Transverse colon (tissue), 4 donors: ENCODE results near the gene YAP1. TPM values are rescaled to one million over a fixed set of nuclear protein-coding genes. Genes with fewer than 3 reads are reported as not detected.

Experiments
- DNase-seq: peaks from one replicate; pipeline ENCODE4 v3.0.0-alpha.2; 2019
- H3K27ac ChIP-seq, 4 donors: fragments of 200-600 bp; sonication (generic); 2 replicates each; pipeline ENCODE4 v1.5.1; 2016 to 2018; ENCODE audit warnings: inconsistent platforms in 4 of 4
- H3K27me3 ChIP-seq: fragments of 200-600 bp; sonication (generic); 2 replicates; pipeline ENCODE4 v1.5.1; 2017; ENCODE audit warnings: inconsistent platforms
- H3K36me3 ChIP-seq, 4 donors: fragments of 200-600 bp; sonication (generic); 2 replicates each; pipeline ENCODE4 v1.5.1; 2017 to 2019; ENCODE audit warnings: inconsistent platforms in 4 of 4
- H3K4me1 ChIP-seq, 4 donors: fragments of 200-600 bp; sonication (generic); 2 replicates each; pipeline ENCODE4 v1.5.1; 2017 to 2020; ENCODE audit warnings: inconsistent platforms in 4 of 4
- H3K4me3 ChIP-seq, 4 donors: fragments of 200-600 bp; sonication (generic); 1 replicate in 1 of 4; 2 replicates in 3 of 4; pipeline versions ENCODE4 v1.5.1 to v1.6.1; 2017 to 2019; ENCODE audit warnings: inconsistent platforms in 4 of 4
- H3K9me3 ChIP-seq, 2 donors: fragments of 200-600 bp; sonication (generic); 2 replicates each; pipeline ENCODE4 v1.5.1; 2017 to 2019; ENCODE audit warnings: inconsistent platforms in 2 of 2
- EP300 ChIP-seq: sonication (generic); formaldehyde crosslinking; IDR thresholded peaks from one replicate; pipeline ENCODE4 v1.6.1; 2017; ENCODE audit warnings: antibody characterized with exemption, low read depth
- POLR2A ChIP-seq: fragments of 450-650 bp; IDR thresholded peaks from one replicate; pipeline ENCODE4 v1.6.1; 2016; ENCODE audit warnings: antibody characterized with exemption, mild to moderate bottlenecking, moderate library complexity
- POLR2AphosphoS5 ChIP-seq, 3 donors: sonication (generic); formaldehyde crosslinking; IDR thresholded peaks; one replicate each; pipeline ENCODE4 v1.6.1; 2016; ENCODE audit warnings: antibody characterized with exemption in 3 of 3
- WGBS, 2 donors: methylation state at CpG; one replicate each; pipeline ENCODE4 v1.1.5; 2018; ENCODE audit warnings: low coverage in 1 of 2; 5-methylcytosine and 5-hydroxymethylcytosine counted together
- in situ Hi-C, 4 donors: fragments of 200-750 bp; cut with MboI; loops; one replicate each; pipeline versions ENCODE4 v1.15.0 to v1.15.1; 2017; ENCODE audit warnings: low sequenced_read_pairs in 3 of 4, low pct_ligation_motif_present in 1 of 4, low pct_unique_long_range_greater_than_20kb in 1 of 4
- intact Hi-C: fragments of 100-400 bp; cut with DNase I; formaldehyde crosslinking; loops from one replicate; pipeline ENCODE4 v1.15.1; 2023; ENCODE audit warnings: low total_unique reads
- total RNA-seq, 4 donors: library from RNA; depleted of rRNA; stranded (reverse); fragments of >200 nt; gene quantifications; one replicate each; pipeline ENCODE4 v1.1.0, GENCODE V29; 2016
- TF ChIP-seq, protein P1 (sequence below), 5 experiments: fragments of 200-600 bp in 3 of 5; fragments of 450-650 bp in 2 of 5; sonication (generic) in 3 of 5; IDR thresholded peaks; 1 replicate in 2 of 5; 2 replicates in 3 of 5; pipeline ENCODE4 v1.5.1; 2016 to 2017; ENCODE audit warnings: antibody characterized with exemption in 5 of 5, inconsistent platforms in 3 of 5, mild to moderate bottlenecking in 2 of 5, moderate library complexity in 1 of 5

YAP1 gene
- total RNA-seq, 4 donors from 2014 or later = 90.5 to 163 (median 105) TPM

DNA sequence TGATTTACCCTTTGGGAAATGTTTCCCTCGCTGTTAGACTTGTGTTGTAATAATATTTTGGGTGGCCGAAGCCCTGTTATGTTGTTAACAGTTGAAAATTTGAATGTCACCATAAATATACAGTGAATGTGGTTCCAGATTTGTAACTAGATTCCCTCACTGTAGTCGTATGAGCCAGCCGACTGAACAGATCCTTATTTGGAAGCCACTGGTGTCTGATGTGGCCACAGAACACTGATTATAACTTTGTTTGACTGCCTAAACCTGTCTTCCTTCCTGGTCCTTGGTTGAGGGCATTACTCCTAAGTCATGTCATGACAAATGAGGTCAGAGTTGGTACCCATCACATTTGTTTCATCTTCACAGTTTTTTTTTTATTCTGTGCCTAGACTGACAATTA lies 45.4 kb downstream of the YAP1 start:
- intact Hi-C loops = no loop called here
- Histone ChIP-seq H3K9me3 (no peaks in the 10 kb centered on the region), H3K4me1 (peaks cover 21 to 56% (median 34%) of the 10 kb centered on the region in 4 donors), H3K27ac (peak overlapping the region; percentile 0 to 33 (median 12)), H3K36me3 (no peaks in the 10 kb centered on the region), H3K27me3 (no peaks in the 10 kb centered on the region), H3K4me3 (no peak overlapping the region)
- TF ChIP-seq POLR2AphosphoS5 (IDR thresholded peaks at IDR 0.05) (no peak), POLR2A (no peak), EP300 (no peak)
- TF ChIP-seq, protein P1, sequence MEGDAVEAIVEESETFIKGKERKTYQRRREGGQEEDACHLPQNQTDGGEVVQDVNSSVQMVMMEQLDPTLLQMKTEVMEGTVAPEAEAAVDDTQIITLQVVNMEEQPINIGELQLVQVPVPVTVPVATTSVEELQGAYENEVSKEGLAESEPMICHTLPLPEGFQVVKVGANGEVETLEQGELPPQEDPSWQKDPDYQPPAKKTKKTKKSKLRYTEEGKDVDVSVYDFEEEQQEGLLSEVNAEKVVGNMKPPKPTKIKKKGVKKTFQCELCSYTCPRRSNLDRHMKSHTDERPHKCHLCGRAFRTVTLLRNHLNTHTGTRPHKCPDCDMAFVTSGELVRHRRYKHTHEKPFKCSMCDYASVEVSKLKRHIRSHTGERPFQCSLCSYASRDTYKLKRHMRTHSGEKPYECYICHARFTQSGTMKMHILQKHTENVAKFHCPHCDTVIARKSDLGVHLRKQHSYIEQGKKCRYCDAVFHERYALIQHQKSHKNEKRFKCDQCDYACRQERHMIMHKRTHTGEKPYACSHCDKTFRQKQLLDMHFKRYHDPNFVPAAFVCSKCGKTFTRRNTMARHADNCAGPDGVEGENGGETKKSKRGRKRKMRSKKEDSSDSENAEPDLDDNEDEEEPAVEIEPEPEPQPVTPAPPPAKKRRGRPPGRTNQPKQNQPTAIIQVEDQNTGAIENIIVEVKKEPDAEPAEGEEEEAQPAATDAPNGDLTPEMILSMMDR (IDR thresholded peaks at IDR 0.05) = no peak
- 47 to 50% methylated on average over 4 of the region's 4 CpGs for WGBS, 2 donors
- no peak for DNase-seq
- in situ Hi-C loops = no loop called here

DNA sequence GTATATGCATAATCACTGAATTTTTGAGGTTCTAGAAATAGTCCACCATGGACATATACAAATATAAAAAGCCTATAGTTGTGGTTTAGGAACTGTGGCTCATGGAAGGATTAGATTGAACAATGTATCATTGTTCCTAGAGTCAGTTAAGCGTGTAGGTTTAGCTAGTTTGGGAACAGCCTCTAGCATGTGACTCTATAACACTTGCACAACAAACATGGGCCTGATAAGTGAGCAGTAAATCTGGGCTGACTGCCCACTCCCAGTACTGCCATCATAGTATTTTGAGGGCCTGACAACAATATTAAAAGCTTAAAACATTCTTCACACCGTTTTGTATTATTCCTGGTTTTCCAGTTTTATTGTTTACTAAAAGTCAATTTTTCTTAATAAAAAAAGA lies 47.0 kb downstream of the YAP1 start:
- 20 to 36% methylated on average over 2 of the region's 2 CpGs for WGBS, 2 donors
- H3K4me1 ChIP-seq = peaks cover 21 to 60% (median 36%) of the 10 kb centered on the region in 4 donors
- peak overlapping the region; percentile 33 to 71 (median 56) for H3K27ac ChIP-seq
- H3K27me3 ChIP-seq = no peaks in the 10 kb centered on the region
- H3K9me3 ChIP-seq = no peaks in the 10 kb centered on the region
- peak; percentile 72 for DNase-seq
- no peaks in the 10 kb centered on the region for H3K36me3 ChIP-seq
- in situ Hi-C loops (no loop called here), intact Hi-C loops (no loop called here)
- TF ChIP-seq EP300 = no peak
- TF ChIP-seq POLR2AphosphoS5 (IDR thresholded peaks at IDR 0.05) = peak in 1 of 3 donors; percentile 35
- H3K4me3 ChIP-seq = no peak overlapping the region

DNA sequence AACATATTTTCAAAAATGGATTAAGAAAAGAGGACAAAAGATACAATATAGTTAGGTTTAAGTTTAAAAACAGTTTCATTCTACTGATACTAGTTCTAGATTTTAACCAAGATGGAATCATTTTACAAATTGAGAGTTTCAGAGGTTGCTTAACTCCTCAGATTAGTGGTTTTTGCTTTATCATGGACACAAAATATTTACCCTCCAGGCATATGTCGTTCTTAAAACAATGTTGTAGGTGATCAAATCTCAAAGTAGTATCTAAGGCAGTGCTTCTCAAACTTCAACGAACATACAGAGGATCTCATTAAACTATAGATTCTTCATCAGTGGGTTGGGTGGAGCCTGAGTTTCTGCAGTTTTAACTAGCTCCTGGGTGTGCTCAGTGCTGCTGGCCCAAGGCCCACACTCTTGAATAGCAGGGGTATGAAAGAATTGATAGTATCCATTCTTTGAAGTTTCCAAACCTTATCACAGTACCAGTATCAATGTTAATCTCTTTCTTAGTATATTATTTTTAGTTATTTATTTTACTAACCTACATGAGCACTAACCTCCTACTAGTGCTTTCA lies 48.0 kb downstream of the YAP1 start:
- Histone ChIP-seq H3K4me3 (no peak overlapping the region), H3K27ac (peak overlapping the region in 3 of 4 donors; percentile 33 to 71 (median 53)), H3K4me1 (peaks cover 21 to 59% (median 36%) of the 10 kb centered on the region in 4 donors), H3K9me3 (no peaks in the 10 kb centered on the region), H3K27me3 (no peaks in the 10 kb centered on the region), H3K36me3 (no peaks in the 10 kb centered on the region)
- TF ChIP-seq EP300 = no peak
- TF ChIP-seq, protein P1 (IDR thresholded peaks at IDR 0.05) = no peak
- in situ Hi-C loops (no loop called here), intact Hi-C loops (no loop called here)
- peak; percentile 19 for DNase-seq
- 15 to 28% methylated on average over 2 of the region's 2 CpGs for WGBS, 2 donors

DNA sequence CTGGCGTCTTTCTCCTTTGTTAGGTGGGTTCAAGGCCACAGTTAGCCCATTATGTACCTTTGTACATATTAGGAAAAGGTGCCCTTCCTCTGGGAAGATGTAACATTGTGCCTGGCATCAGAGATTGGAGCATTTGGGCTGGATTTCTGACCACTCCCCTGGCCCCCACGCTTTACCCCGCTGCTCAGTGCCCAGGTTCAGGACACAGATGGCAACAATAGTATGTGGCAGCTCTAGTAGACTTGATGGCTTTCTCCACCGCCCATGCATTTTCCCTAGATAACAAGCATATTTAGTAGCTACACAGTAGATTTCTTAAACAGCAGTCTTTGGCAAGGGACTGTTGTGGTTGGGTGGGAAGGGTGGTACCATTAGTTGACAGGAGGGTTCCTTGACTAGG lies 53.1 kb downstream of the YAP1 start:
- TF ChIP-seq POLR2A = no peak
- DNase-seq = no peak
- H3K4me1 ChIP-seq = peaks cover 2 to 13% (median 6%) of the 10 kb centered on the region in 4 donors
- no peaks in the 10 kb centered on the region for H3K36me3 ChIP-seq
- no peaks in the 10 kb centered on the region for H3K9me3 ChIP-seq
- H3K27me3 ChIP-seq = no peaks in the 10 kb centered on the region
- intact Hi-C loops (no loop called here), in situ Hi-C loops (no loop called here)
- 92 to 100% methylated on average over 1 to 4 of the region's 4 CpGs for whole genome bisulfite sequencing, 2 donors
- H3K27ac ChIP-seq = no peak overlapping the region
- no peak overlapping the region for H3K4me3 ChIP-seq

DNA sequence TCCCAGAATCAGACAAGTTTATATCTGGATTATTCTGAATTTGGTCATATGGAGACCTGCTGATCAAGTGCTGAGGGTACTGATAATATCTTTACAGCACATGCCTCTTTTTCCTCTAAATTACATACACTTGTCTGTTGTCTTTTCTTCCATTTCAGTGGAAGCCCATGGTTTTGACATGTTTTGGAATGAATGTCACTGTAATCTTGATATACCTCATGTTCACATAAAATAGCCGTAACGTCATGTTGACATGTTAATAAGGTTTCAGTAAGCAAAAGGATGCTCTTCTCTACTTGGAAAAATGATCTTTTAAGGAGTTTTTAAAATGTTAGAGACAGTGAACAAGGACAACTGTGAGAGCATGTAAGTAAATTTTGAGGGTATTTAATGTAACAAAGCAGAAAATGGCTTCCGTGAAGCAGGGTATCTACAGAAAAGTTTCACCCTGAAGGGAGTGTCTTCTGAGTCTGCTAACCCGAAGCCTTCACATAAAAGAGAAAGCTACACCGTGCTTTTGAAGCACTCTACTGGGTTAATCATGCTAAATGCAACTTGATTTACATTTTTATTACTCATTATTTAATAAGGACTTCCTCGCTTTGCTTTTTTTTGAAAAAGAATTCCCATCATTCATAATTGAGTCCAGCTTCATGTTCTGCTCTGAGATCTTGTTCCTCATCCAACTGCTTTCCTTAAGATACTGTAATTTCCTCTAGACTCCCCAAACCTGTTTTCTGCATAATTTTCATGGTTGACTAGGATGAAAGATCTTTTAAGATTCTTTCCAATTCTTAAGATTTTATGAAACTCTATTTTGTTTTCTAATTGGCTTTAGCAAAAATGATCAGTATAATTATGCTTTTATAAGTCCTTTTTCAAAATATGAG lies 56.2 kb downstream of the YAP1 start:
- intact Hi-C loops = no loop called here
- in situ Hi-C loops = no loop called here
- no peak for DNase-seq
- Histone ChIP-seq H3K27ac (no peak overlapping the region), H3K4me1 (peaks cover 3 to 5% (median 4%) of the 10 kb centered on the region in 4 donors), H3K9me3 (no peaks in the 10 kb centered on the region), H3K27me3 (no peaks in the 10 kb centered on the region), H3K4me3 (no peak overlapping the region), H3K36me3 (no peaks in the 10 kb centered on the region)
- 78 to 90% methylated on average over 6 of the region's 6 CpGs for WGBS, 2 donors
- no peak for TF ChIP-seq POLR2AphosphoS5 (IDR thresholded peaks at IDR 0.05)
- TF ChIP-seq POLR2A = no peak
- TF ChIP-seq, protein P1 (IDR thresholded peaks at IDR 0.05) = no peak
